ENCODE data around the gene PML.

The PML gene

DNA sequence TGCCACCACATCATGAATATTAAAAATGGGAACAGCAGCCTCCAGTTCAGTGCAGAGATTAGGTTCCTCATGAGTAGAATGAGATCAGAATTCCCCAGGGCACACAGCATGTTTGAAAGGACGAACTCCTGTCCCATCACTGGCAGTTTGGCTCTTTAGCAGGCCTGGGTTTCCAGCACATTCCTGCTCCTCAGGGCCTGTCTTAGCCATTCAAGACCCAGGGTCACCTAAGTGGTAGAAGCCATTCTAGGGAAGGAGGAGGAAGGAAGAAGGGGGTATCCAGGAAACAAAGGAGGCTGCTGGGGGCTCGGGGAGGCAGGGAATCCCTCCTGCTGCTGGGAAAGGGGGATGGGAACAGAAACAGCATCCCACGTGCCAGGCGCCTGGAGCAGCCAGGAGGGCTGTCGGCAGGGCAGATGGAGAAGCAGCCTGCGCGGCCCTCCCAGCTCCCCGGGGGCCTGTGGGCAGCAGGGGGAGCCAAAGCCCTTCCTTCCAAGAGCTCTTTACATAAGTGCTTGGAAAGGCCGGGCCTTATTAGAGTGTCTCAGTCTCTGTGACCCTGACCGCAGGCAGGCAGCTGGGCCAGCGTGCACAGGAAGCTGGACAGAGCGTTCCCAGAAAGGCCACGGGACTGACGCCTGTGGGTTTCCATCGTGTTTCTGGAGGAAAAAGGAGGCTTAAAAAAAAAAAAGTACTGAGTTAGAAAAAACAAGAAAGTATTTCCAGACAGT is 43.5 kb upstream of the PML start (continued):
- TF ChIP-seq IKZF3 (tag by site-specific recombination; IDR thresholded peaks at IDR 0.05), result peak; percentile 72; the same call in 1 of the 2 replicates
- no peak for TF ChIP-seq GFI1B (tag by site-specific recombination; IDR thresholded peaks at IDR 0.05)
- TF ChIP-seq ZNF335 (tag by site-specific recombination; conservative IDR thresholded peaks at IDR 0.05), result peak; percentile 89
- 0 out of 2 replicates have a peak, but pooled peaks have one; percentile 10 for TF ChIP-seq ZNF76 (tag by site-specific recombination; IDR thresholded peaks at IDR 0.05; ENCODE audit: borderline replicate concordance, low read depth)
- TF ChIP-seq ZNF621 (tag by site-specific recombination; IDR thresholded peaks at IDR 0.05), result no peak
- peak; percentile 81; the same call in 1 of the 2 replicates for TF ChIP-seq ZBTB17 (tag by site-specific recombination; IDR thresholded peaks at IDR 0.05)
- no peak for TF ChIP-seq ZNF214 (tag by site-specific recombination; IDR thresholded peaks at IDR 0.05; ENCODE audit: borderline replicate concordance)
- TF ChIP-seq ZNF423 (tag by site-specific recombination; IDR thresholded peaks at IDR 0.05), result 0 out of 2 replicates have a peak, but pooled peaks have one; percentile 10
- no peak for TF ChIP-seq KLF9 (tag by site-specific recombination; IDR thresholded peaks at IDR 0.05; ENCODE audit: low read depth)
- TF ChIP-seq, protein P1, sequence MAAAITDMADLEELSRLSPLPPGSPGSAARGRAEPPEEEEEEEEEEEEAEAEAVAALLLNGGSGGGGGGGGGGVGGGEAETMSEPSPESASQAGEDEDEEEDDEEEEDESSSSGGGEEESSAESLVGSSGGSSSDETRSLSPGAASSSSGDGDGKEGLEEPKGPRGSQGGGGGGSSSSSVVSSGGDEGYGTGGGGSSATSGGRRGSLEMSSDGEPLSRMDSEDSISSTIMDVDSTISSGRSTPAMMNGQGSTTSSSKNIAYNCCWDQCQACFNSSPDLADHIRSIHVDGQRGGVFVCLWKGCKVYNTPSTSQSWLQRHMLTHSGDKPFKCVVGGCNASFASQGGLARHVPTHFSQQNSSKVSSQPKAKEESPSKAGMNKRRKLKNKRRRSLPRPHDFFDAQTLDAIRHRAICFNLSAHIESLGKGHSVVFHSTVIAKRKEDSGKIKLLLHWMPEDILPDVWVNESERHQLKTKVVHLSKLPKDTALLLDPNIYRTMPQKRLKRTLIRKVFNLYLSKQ (tag by site-specific recombination; IDR thresholded peaks at IDR 0.05; ENCODE audit: borderline replicate concordance), result no peak
- TF ChIP-seq ZNF501 (tag by site-specific recombination; IDR thresholded peaks at IDR 0.05), result no peak
- 0 out of 2 replicates have a peak, but pooled peaks have one; percentile 38 for TF ChIP-seq ZNF629 (tag by site-specific recombination; IDR thresholded peaks at IDR 0.05)
- TF ChIP-seq ZNF211 (tag by site-specific recombination; IDR thresholded peaks at IDR 0.05; ENCODE audit: low read depth), result no peak

DNA sequence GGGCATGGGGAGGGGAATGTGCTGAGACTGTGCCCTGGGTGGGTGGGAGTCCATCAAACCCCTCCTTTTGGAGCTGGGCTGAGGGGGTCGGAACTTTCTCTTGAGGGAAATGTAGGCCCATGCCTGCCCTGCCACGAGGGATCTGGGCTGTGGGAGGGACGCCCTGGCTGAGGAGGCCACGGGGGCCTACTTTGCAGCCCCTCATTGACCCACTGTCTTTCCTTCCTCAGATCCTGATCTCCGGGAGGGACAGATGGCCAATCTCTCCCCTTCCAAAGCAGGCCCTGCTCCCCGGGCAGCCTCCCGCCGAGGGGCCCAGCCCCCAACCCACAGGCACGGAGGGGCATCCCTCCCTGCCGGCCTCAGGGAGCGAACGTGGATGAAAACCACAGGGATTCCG is 42.9 kb upstream of the PML start:
- Histone ChIP-seq H3K4me3 (ENCODE audit: low read depth, low read length) (no peak overlapping the region), H3K27ac (ENCODE audit: extremely low read depth, low read depth, low read length) (peak overlapping the region; percentile 2; the same call in 1 of the 2 replicates), H3K36me3 (ENCODE audit: control insufficient read depth in 2 of 2, insufficient read depth in 1 of 2, low read length in 2 of 2) (peaks cover 0 to 2% of the 10 kb centered on the region in 2 experiments; a peak in 1 of 3 replicates), H3K9me3 (ENCODE audit: control insufficient read depth, insufficient read depth, low read depth, low read length) (no peaks in the 10 kb centered on the region), H3K4me1 (ENCODE audit: control insufficient read depth, insufficient read depth, low read length) (peaks cover 6% of the 10 kb centered on the region; the same call in 1 of the 2 replicates)
- CTCF ChIA-PET, result interaction anchor here (0.5 to 14.4 kb wide), 36 partner anchors 9 to 488 kb away, joined by 3 to 276 read pairs (median 4); partner anchors contain the start of genes LOXL1 and PML
- POLR2A ChIA-PET, result interaction anchor here (0.9 to 1.7 kb wide), 5 partner anchors 8 to 43 kb away, joined by 3 to 4 read pairs (median 4); partner anchors contain the start of genes LOXL1 and PML
- no peak for TF ChIP-seq ZNF404 (tag by site-specific recombination; IDR thresholded peaks at IDR 0.05)
- TF ChIP-seq ZNF274 (IDR thresholded peaks at IDR 0.05; ENCODE audit: low read length), result no peak
- no peak for TF ChIP-seq ZNF274 (tag by site-specific recombination; IDR thresholded peaks at IDR 0.05; ENCODE audit: borderline replicate concordance)
- no peak for TF ChIP-seq HOXA7 (CRISPR knock-in tag; IDR thresholded peaks at IDR 0.05; ENCODE audit: borderline replicate concordance)
- no peak for TF ChIP-seq ZNF501 (tag by site-specific recombination; IDR thresholded peaks at IDR 0.05)
- no peak for TF ChIP-seq ZNF121 (tag by site-specific recombination; IDR thresholded peaks at IDR 0.05)
- TF ChIP-seq ZNF114 (tag by site-specific recombination; IDR thresholded peaks at IDR 0.05), result no peak
- no peak for TF ChIP-seq ZNF416 (tag by site-specific recombination; IDR thresholded peaks at IDR 0.05)

DNA sequence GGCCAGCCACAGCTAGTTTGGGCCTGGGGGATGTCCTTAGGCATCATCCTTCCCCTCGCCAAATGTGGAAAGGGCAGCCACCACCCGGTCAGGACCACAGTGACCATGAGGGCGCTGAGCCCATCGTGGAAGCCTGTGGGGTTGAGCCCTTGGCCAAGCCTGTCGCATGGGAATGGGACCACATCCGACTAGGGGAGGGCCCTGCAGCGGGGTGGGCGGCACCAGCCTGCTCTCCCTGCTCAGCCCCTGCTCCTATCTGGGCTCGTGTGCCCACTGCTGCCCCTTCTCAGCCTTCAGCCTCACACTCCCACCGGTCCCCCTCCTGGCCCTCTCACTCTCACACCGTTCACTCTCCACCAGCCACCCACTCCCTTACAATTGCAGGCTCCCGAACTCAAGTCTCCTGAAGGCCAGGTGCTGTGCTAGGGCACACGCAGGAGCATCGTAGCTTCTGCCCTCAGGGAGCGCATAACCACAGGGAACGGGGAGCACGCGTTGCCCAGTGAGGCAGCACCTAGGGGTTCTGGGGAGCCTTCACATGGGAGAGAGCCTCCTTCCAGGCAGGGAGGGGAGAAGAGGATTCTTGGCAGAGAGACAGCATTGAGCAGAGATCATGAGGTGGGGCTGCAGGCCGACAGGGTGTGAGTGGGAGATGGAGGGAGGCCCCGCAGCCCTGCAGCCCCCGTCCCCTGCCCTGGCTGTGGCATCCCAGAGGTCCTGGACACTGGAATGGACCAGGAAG is 42.2 kb upstream of the PML start:
- ChIA-PET POLR2A (interaction anchor here (1.7 kb wide), 1 partner anchor 11 kb away, joined by 4 read pairs; no protein-coding TSS in a partner anchor), CTCF (interaction anchor here (0.7 to 14.4 kb wide), 12 partner anchors 8 to 427 kb away, joined by 3 to 276 read pairs (median 6); partner anchors contain the start of gene LOXL1)
- H3K4me1 ChIP-seq (ENCODE audit: control insufficient read depth, insufficient read depth, low read length), result peaks cover 6% of the 10 kb centered on the region; the same call in 1 of the 2 replicates
- H3K27ac ChIP-seq (ENCODE audit: extremely low read depth, low read depth, low read length), result 0 out of 2 replicates have a peak overlapping the region, but pooled peaks have one; percentile 2
- H3K9me3 ChIP-seq (ENCODE audit: control insufficient read depth, insufficient read depth, low read depth, low read length), result no peaks in the 10 kb centered on the region
- H3K36me3 ChIP-seq (ENCODE audit: control insufficient read depth in 2 of 2, insufficient read depth in 1 of 2, low read length in 2 of 2), result peaks cover 0 to 2% of the 10 kb centered on the region in 2 experiments; a peak in 1 of 3 replicates
- H3K4me3 ChIP-seq (ENCODE audit: low read depth, low read length), result no peak overlapping the region
- TF ChIP-seq ZNF776 (tag by site-specific recombination; IDR thresholded peaks at IDR 0.05; ENCODE audit: borderline replicate concordance) (no peak), ZFHX2 (tag by site-specific recombination; conservative IDR thresholded peaks at IDR 0.05) (peak; percentile 44; the same call in 1 of the 2 replicates), BCL11A (tag by site-specific recombination; IDR thresholded peaks at IDR 0.05; ENCODE audit: low read depth) (no peak), YY1 (tag by site-specific recombination; IDR thresholded peaks at IDR 0.05) (no peak), EGR2 (tag by site-specific recombination; IDR thresholded peaks at IDR 0.05; ENCODE audit: low read depth) (peak; percentile 47), ZIC2 (tag by site-specific recombination; IDR thresholded peaks at IDR 0.05) (peak; percentile 24), GLIS2 (tag by site-specific recombination; IDR thresholded peaks at IDR 0.05) (no peak)
